ENCODE measurements around the gene MIPOL1. TPM values are rescaled to one million over a fixed set of nuclear protein-coding genes. Genes with fewer than 3 reads are reported as not detected.

The MIPOL1 gene
- total and polyA plus RNA-seq, 10 donors, result 0.50 to 15.5 (median 7.3) TPM

DNA sequence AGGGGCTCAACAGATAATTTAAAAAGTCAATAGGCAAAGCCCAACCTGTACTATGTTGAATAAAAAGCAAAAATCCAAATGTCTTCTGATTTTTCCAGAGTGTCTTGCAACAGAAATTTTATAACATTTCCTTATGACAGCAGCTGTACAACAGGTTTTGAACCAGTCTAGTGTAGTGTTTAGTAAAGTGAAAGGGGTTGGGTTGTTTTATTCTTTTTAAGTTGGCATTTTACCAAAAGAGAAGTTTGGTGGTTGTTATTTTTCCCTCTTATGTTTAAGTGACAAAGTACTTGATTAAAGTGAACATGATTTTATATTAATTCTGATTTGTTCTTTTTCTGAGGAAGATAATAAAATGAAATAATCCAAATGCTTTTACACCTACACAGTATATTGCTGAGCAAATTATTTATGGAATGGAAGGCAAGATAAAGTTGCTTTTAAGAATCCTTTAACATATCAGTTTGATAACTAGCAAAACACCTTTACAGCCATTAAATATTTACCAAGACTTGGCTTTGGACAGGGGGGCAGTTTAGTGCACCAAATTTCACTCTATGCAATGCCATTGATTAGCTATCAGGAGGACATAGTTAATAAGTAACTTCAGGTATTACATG, 268.4 kb downstream of the MIPOL1 start:
- H3K27ac ChIP-seq, result no peak overlapping the region
- TF ChIP-seq, protein P1, sequence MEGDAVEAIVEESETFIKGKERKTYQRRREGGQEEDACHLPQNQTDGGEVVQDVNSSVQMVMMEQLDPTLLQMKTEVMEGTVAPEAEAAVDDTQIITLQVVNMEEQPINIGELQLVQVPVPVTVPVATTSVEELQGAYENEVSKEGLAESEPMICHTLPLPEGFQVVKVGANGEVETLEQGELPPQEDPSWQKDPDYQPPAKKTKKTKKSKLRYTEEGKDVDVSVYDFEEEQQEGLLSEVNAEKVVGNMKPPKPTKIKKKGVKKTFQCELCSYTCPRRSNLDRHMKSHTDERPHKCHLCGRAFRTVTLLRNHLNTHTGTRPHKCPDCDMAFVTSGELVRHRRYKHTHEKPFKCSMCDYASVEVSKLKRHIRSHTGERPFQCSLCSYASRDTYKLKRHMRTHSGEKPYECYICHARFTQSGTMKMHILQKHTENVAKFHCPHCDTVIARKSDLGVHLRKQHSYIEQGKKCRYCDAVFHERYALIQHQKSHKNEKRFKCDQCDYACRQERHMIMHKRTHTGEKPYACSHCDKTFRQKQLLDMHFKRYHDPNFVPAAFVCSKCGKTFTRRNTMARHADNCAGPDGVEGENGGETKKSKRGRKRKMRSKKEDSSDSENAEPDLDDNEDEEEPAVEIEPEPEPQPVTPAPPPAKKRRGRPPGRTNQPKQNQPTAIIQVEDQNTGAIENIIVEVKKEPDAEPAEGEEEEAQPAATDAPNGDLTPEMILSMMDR (IDR thresholded peaks at IDR 0.05 in 8 of 11, conservative IDR thresholded peaks at IDR 0.05 in 3 of 11), result no peak
- TF ChIP-seq POLR2AphosphoS5 (IDR thresholded peaks at IDR 0.05) (no peak), POLR2A (IDR thresholded peaks at IDR 0.05) (no peak)
- no peaks in the 10 kb centered on the region for H3K27me3 ChIP-seq (replicated peaks in 1 of 7)
- H3K4me1 ChIP-seq, result no peaks in the 10 kb centered on the region
- intact Hi-C loops (cut with DNase I; ENCODE audit: low total_unique reads), result no loop called here
- no peaks in the 10 kb centered on the region for H3K36me3 ChIP-seq
- peaks cover 0 to 60% (median 42%) of the 10 kb centered on the region in 8 donors for H3K9me3 ChIP-seq
- no peak overlapping the region for H3K4me3 ChIP-seq
- no peak for DNase-seq

DNA sequence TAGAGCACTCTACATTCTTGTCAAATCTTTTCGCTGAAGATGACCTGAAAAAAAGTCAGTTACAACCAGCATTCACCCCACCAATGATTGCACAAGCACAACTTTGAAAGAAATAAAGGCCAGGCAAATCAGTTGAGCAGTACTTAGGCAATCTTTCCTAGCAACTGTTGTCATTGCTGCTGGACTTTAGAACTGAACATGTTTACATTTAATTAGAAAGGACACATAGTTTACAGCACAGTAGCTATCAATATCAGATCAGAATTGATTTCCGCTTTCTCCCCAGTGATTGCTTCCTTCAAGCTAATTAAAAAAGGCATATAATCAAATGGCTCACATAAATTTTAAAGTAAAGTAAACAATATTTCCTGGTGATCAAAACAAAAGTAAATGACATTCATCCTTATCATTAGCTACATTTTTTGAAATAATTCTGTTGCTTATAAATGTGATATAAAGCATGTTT, 268.9 kb downstream of the MIPOL1 start:
- 77 to 93% (median 90%) methylated on average over 2 of the region's 2 CpGs for WGBS, 5 donors
- Histone ChIP-seq H3K4me3 (no peak overlapping the region), H3K9me3 (peaks cover 0 to 54% (median 37%) of the 10 kb centered on the region in 8 donors), H3K27me3 (replicated peaks in 1 of 7) (no peaks in the 10 kb centered on the region), H3K27ac (no peak overlapping the region), H3K36me3 (no peaks in the 10 kb centered on the region), H3K4me1 (no peaks in the 10 kb centered on the region)
- intact Hi-C loops (cut with DNase I; ENCODE audit: low total_unique reads), result no loop called here
- DNase-seq, result no peak
- TF ChIP-seq, protein P1 (IDR thresholded peaks at IDR 0.05 in 8 of 11, conservative IDR thresholded peaks at IDR 0.05 in 3 of 11), result no peak
- TF ChIP-seq POLR2AphosphoS5 (IDR thresholded peaks at IDR 0.05), result no peak
- no peak for TF ChIP-seq POLR2A (IDR thresholded peaks at IDR 0.05)

DNA sequence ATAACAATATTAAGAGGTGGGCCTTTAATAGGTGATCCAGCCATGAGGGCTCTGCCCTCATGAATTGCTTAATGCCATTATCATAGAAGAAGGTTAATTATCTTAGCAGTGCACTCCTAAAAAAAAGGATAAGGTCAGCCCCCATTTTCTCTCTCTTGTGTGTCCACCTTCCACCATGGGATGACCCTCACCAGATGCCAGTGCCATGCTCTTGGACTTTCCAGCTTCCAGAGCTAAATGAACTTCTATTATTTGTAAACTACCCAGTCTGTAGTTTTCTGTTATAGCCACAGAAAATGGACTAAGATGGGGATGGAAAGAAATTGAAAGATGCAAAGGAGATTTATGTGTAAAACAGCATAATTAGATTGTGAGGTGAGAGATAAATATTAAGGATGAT, 271.9 kb downstream of the MIPOL1 start:
- H3K4me3 ChIP-seq, result no peak overlapping the region
- no peaks in the 10 kb centered on the region for H3K4me1 ChIP-seq
- H3K36me3 ChIP-seq, result no peaks in the 10 kb centered on the region
- TF ChIP-seq, protein P1 (IDR thresholded peaks at IDR 0.05 in 8 of 11, conservative IDR thresholded peaks at IDR 0.05 in 3 of 11), result no peak
- TF ChIP-seq POLR2AphosphoS5 (IDR thresholded peaks at IDR 0.05) (no peak), POLR2A (IDR thresholded peaks at IDR 0.05) (no peak)
- intact Hi-C loops (cut with DNase I; ENCODE audit: low total_unique reads), result no loop called here
- H3K27ac ChIP-seq, result no peak overlapping the region
- peaks cover 0 to 45% (median 25%) of the 10 kb centered on the region in 8 donors for H3K9me3 ChIP-seq
- DNase-seq, result no peak
- no peaks in the 10 kb centered on the region for H3K27me3 ChIP-seq (replicated peaks in 1 of 7)

DNA sequence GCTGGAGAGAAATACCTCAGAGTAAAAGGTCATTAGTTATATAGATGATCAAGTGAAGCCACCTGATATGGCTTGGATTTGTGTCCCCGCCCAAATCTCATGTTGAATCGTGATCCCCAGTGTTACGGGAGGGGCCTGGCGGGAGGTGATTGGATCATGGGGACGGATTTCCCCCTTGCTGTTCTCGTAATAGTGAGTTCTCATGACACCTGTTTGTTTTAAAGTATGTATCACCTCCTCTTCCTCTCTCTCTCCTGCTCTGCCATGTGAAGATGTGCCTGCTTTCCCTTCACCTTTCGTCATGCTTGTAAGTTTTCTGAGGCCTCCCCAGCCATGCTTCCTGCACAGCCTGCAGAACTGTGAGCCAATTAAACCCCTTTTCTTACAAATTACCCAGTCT, 272.5 kb downstream of the MIPOL1 start:
- WGBS, 5 donors, result 86 to 95% (median 90%) methylated on average over 7 of the region's 7 CpGs
- intact Hi-C loops (cut with DNase I; ENCODE audit: low total_unique reads), result no loop called here

More for the DNA sequence above, 272.5 kb downstream of the MIPOL1 start:
- DNase-seq, result no peak
- TF ChIP-seq POLR2A (IDR thresholded peaks at IDR 0.05), result no peak
- TF ChIP-seq, protein P1 (IDR thresholded peaks at IDR 0.05 in 8 of 11, conservative IDR thresholded peaks at IDR 0.05 in 3 of 11), result no peak
- TF ChIP-seq POLR2AphosphoS5 (IDR thresholded peaks at IDR 0.05), result no peak
- no peak overlapping the region for H3K27ac ChIP-seq
- H3K27me3 ChIP-seq (replicated peaks in 1 of 7), result no peaks in the 10 kb centered on the region
- no peaks in the 10 kb centered on the region for H3K4me1 ChIP-seq
- H3K9me3 ChIP-seq, result peaks cover 0 to 45% (median 28%) of the 10 kb centered on the region in 8 donors
- H3K36me3 ChIP-seq, result no peaks in the 10 kb centered on the region
- H3K4me3 ChIP-seq, result no peak overlapping the region
